MCF 10A (cell line): Measurements from ENCODE around the gene RNASE7. TPM values are rescaled to one million over a fixed set of nuclear protein-coding genes. Genes with fewer than 3 reads are reported as not detected.

Source experiments
- BruUV-seq: library from RNA; stranded (reverse); fragments of 400-500 nt; replicated peaks from 2 replicates; lab custom pipeline; 2021; lab: Mats Ljungman, UMichigan
- CTCF ChIA-PET: fragments of 300-600 bp; sonication (Branson Sonifier 250); formaldehyde crosslinking; extraction: SDS; loops from one replicate; lab custom pipeline; 2021; ENCODE audit warnings: antibody characterized with exemption, inconsistent platforms; lab: Yijun Ruan, JAX
- POLR2A ChIA-PET: fragments of 300-600, 350-650 bp; sonication (Branson Sonifier 250); formaldehyde crosslinking; extraction: SDS; loops from one replicate; lab custom pipeline; 2020; ENCODE audit warnings: antibody characterized with exemption, inconsistent platforms; lab: Yijun Ruan, JAX
- DNase-seq: peaks from one replicate; pipeline ENCODE4 v3.0.0-alpha.2; 2018; ENCODE audit not compliant: unreplicated experiment
- H3K27ac Mint-ChIP-seq: one replicate; pipeline ENCODE4 v1.8.0; 2022; ENCODE audit warnings: mild to moderate bottlenecking, low read depth, mixed read lengths; ENCODE audit not compliant: unreplicated experiment
- H3K27me3 Mint-ChIP-seq: one replicate; pipeline ENCODE4 v1.8.0; 2022; ENCODE audit warnings: mixed read lengths; ENCODE audit not compliant: insufficient read depth, unreplicated experiment
- H3K36me3 Mint-ChIP-seq: one replicate; pipeline ENCODE4 v1.8.0; 2022; ENCODE audit warnings: mild to moderate bottlenecking, moderate library complexity, mixed read lengths; ENCODE audit not compliant: insufficient read depth, unreplicated experiment
- H3K4me1 Mint-ChIP-seq: one replicate; pipeline ENCODE4 v1.8.0; 2022; ENCODE audit warnings: mixed read lengths; ENCODE audit not compliant: insufficient read depth, unreplicated experiment
- H3K4me3 Mint-ChIP-seq: one replicate; pipeline ENCODE4 v1.8.0; 2022; ENCODE audit warnings: mild to moderate bottlenecking, moderate library complexity, mixed read lengths; ENCODE audit not compliant: unreplicated experiment
- H3K9me3 Mint-ChIP-seq: one replicate; pipeline ENCODE4 v1.8.0; 2022; ENCODE audit warnings: mixed read lengths; ENCODE audit not compliant: unreplicated experiment
- intact Hi-C: fragments of 100-400 bp; cut with micrococcal nuclease; formaldehyde crosslinking; loops from 2 replicates; pipeline ENCODE4 v1.14.1; 2022
- total RNA-seq: library from RNA; stranded (reverse); gene quantifications from 2 replicates; pipeline ENCODE4 v1.2.3, GENCODE V29; 2022
- TF ChIP-seq, protein P1 (sequence below): fragments of 200-600 bp; IDR thresholded peaks from one replicate; pipeline ENCODE4 v1.8.0; 2022; ENCODE audit warnings: antibody characterized with exemption, mild to moderate bottlenecking; ENCODE audit not compliant: unreplicated experiment

RNASE7 gene
- total RNA-seq, 1 experiment from 2014 or later = 10.9 TPM

DNA sequence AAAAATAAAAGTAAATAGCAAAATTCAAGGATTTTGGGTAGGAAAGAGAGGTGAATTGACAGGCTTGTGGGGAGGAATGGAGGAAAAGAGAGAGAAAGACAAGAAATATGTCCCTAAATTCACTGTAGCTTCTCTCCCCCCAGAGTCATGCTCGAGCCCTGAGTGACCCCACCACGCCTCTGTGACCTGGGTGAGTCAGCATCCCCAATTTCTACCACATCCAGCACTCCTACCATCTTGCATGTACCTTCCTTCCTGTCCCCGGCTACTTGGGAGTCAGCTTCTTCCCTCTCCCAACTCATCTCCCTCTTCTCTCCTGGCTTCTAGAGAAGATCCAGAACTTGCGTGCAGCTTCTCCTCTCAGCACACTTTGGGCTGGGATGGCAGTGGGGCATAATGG lies 46.5 kb downstream of the RNASE7 start:
- Mint-ChIP-seq H3K9me3 (no peaks in the 10 kb centered on the region), H3K4me1 (peaks cover 24% of the 10 kb centered on the region), H3K36me3 (peaks cover 19% of the 10 kb centered on the region), H3K27me3 (no peaks in the 10 kb centered on the region), H3K4me3 (no peak overlapping the region), H3K27ac (peak overlapping the region; percentile 32)
- TF ChIP-seq, protein P1, sequence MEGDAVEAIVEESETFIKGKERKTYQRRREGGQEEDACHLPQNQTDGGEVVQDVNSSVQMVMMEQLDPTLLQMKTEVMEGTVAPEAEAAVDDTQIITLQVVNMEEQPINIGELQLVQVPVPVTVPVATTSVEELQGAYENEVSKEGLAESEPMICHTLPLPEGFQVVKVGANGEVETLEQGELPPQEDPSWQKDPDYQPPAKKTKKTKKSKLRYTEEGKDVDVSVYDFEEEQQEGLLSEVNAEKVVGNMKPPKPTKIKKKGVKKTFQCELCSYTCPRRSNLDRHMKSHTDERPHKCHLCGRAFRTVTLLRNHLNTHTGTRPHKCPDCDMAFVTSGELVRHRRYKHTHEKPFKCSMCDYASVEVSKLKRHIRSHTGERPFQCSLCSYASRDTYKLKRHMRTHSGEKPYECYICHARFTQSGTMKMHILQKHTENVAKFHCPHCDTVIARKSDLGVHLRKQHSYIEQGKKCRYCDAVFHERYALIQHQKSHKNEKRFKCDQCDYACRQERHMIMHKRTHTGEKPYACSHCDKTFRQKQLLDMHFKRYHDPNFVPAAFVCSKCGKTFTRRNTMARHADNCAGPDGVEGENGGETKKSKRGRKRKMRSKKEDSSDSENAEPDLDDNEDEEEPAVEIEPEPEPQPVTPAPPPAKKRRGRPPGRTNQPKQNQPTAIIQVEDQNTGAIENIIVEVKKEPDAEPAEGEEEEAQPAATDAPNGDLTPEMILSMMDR = no peak
- POLR2A ChIA-PET = interaction anchor here (0.7 to 2.8 kb wide), 3 partner anchors 11 to 16 kb away, joined by 3 to 11 read pairs (median 4); no protein-coding TSS in a partner anchor
- CTCF ChIA-PET = interaction anchor here (0.5 to 7.6 kb wide), 12 partner anchors 8 to 88 kb away, joined by 3 to 94 read pairs (median 8); partner anchors contain the start of genes ARHGEF40 and RNASE7
- no TSS peak for BruUV-seq
- intact Hi-C loops = no loop called here
- DNase-seq = no peak

DNA sequence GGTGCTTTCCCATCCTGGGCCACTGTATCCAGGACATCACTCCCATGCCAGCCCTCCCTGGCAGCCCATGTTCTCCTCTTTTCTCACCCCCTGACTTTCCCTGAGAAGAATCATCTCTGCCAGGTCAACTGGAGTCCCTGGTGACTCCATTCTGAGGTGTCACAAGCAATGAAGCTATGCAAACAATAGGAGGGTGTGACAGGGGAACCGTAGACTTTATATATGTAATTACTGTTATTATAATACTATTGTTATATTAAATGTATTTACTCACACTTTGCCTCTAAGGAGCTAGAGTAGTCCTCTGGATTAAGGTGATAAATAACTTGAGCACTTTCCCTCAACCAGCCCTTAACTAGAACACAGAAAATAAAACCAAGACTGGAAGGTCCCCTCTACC lies 47.1 kb downstream of the RNASE7 start:
- CTCF ChIA-PET = interaction anchor here (0.8 to 7.6 kb wide), 14 partner anchors 8 to 108 kb away, joined by 3 to 94 read pairs (median 6); partner anchors contain the start of genes ARHGEF40, NDRG2 and RNASE7
- H3K36me3 Mint-ChIP-seq = peaks cover 19% of the 10 kb centered on the region
- BruUV-seq = no TSS peak
- peak overlapping the region; percentile 32 for H3K27ac Mint-ChIP-seq
- POLR2A ChIA-PET = interaction anchor here (0.7 to 2.8 kb wide), 3 partner anchors 11 to 104 kb away, joined by 3 to 11 read pairs (median 4); no protein-coding TSS in a partner anchor
- H3K4me3 Mint-ChIP-seq = no peak overlapping the region
- peaks cover 24% of the 10 kb centered on the region for H3K4me1 Mint-ChIP-seq
- TF ChIP-seq, protein P1 = no peak
- intact Hi-C loops = no loop called here
- H3K27me3 Mint-ChIP-seq = no peaks in the 10 kb centered on the region
- H3K9me3 Mint-ChIP-seq = no peaks in the 10 kb centered on the region
- DNase-seq = no peak

DNA sequence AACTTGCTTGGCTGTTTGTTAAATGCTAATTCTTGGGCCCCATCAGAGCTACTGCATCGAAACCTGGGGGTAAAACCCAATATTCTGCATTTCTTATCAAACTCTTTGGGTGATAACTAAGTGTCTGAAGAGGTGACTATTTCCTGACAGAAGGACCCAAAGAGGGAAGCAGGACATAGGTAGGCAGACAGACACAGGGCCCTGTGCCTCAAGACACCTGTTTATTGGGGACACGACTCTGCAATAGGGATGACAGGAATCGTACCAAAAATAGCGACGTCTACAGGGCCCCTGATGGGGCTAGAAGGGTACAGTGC lies 47.7 kb downstream of the RNASE7 start:
- H3K4me3 Mint-ChIP-seq = no peak overlapping the region
- DNase-seq = no peak
- peaks cover 19% of the 10 kb centered on the region for H3K36me3 Mint-ChIP-seq
- H3K4me1 Mint-ChIP-seq = peaks cover 22% of the 10 kb centered on the region
- TF ChIP-seq, protein P1 = no peak
- BruUV-seq = no TSS peak
- no peaks in the 10 kb centered on the region for H3K9me3 Mint-ChIP-seq
- ChIA-PET CTCF (interaction anchor here (0.6 to 7.6 kb wide), 12 partner anchors 11 to 238 kb away, joined by 3 to 94 read pairs (median 8); partner anchors contain the start of genes ARHGEF40, NDRG2 and RNASE7), POLR2A (interaction anchor here (0.7 to 2.8 kb wide), 2 partner anchors 14 to 103 kb away, joined by 3 to 11 read pairs; no protein-coding TSS in a partner anchor)
- H3K27me3 Mint-ChIP-seq = no peaks in the 10 kb centered on the region
- intact Hi-C loops = no loop called here
- no peak overlapping the region for H3K27ac Mint-ChIP-seq

DNA sequence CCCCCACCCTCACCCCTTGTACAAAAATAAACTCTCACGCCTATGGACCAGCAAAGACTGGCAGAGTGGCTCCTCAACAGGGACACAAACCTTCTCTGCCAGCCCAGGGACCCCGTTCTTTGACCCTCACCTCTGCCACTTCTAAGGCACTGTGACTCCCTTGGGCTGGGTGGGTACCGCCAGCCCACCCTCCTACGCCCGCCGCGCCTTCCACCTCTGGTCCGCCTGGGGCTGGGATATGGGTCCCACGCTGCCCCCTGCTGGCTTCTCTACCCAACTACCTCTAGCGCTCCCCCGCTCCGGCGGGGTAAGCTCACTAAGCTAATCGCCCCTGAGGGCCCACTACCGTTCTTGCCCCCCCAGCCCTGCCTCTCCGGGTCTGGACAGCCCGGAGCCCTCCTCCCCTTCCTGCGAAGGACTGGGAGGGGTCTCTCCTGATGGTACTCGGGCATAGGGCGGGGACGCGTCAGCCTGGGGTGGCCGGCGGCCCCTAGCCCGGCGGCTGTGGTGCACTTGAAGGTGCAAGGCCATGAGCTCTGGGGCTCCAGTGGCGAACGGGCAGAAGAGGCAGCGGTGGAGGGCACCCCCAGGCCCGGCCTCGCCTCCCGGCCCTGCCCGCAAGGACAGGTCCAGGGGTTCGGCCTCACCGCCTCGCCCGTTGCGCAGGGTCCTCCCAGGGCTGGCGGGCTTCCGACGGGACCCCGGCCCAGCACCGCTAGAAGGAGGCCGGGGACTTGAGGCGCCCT lies 48.2 kb downstream of the RNASE7 start:
- H3K27me3 Mint-ChIP-seq = no peaks in the 10 kb centered on the region
- H3K4me3 Mint-ChIP-seq = no peak overlapping the region
- DNase-seq = no peak
- no TSS peak for BruUV-seq
- intact Hi-C loops = no loop called here
- H3K9me3 Mint-ChIP-seq = no peaks in the 10 kb centered on the region
- POLR2A ChIA-PET = no interaction called here
- H3K36me3 Mint-ChIP-seq = peaks cover 19% of the 10 kb centered on the region
- CTCF ChIA-PET = interaction anchor here (0.6 to 7.6 kb wide), 11 partner anchors 15 to 660 kb away, joined by 3 to 94 read pairs (median 3); partner anchors contain the start of genes ARHGEF40 and NDRG2
- peaks cover 18% of the 10 kb centered on the region for H3K4me1 Mint-ChIP-seq
- TF ChIP-seq, protein P1 = peak; percentile 59
- no peak overlapping the region for H3K27ac Mint-ChIP-seq
